ENCODE results near the gene NSMCE3. TPM values are rescaled to one million over a fixed set of nuclear protein-coding genes. Genes with fewer than 3 reads are reported as not detected.

The NSMCE3 gene
- total RNA-seq, 2 donors from 2014 or later = 10.0 to 11.1 TPM

DNA sequence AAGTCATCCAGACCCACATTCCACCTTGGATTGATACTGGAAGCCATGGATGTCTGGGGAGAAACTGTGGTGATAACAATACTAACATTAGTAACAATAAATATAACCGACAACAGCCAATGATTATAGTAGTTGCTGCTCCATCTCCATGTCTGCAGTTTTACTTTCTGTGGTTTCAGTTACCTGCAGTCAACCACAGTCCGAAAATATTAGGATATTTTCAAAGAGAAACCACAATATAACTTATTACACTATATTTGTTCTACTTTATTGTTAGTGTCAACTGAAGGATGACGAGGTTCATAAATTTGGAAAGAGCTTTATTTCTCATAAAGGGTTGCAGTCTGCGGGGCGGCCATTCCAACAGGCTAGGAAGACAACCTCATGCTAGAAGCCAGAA lies 2.6 kb upstream of the NSMCE3 start:
- no peak overlapping the region for H3K4me3 ChIP-seq
- peaks cover 20 to 21% of the 10 kb centered on the region in 2 donors for H3K4me1 ChIP-seq (ENCODE audit: control insufficient read depth in 1 of 2, low read depth in 2 of 2)
- DNase-seq (ENCODE audit: low spot score) (no peak), ATAC-seq (ENCODE audit: insufficient number of reproducible peaks, low FRiP score, low read depth) (no peak)
- no peak overlapping the region for H3K27ac ChIP-seq
- no peak for TF ChIP-seq CTCF (IDR thresholded peaks at IDR 0.05)
- no peaks in the 10 kb centered on the region for H3K9me3 ChIP-seq
- H3K27me3 ChIP-seq (replicated peaks; ENCODE audit: insufficient read depth) = no peaks in the 10 kb centered on the region
- H3K36me3 ChIP-seq = no peaks in the 10 kb centered on the region

DNA sequence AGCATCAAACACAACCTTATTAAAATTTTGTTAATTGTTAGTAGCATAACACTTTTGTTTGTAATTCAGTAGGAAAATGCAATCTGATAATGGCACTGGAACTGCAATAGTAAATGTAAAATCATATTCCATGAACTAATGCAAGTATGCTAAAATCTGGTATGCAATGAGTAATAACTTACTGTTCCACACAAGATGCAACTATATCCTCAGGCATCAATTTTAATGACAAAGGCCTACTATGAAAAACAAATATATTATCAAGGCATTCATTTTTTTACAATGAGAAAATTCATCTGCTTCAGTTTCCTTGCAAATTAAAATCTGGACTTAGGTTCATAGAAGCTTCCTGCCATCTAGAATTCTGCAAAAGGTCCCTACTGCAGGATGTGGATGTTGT lies 1.4 kb upstream of the NSMCE3 start:
- Histone ChIP-seq H3K4me3 (no peak overlapping the region), H3K27me3 (replicated peaks; ENCODE audit: insufficient read depth) (no peaks in the 10 kb centered on the region), H3K27ac (no peak overlapping the region), H3K36me3 (no peaks in the 10 kb centered on the region), H3K4me1 (ENCODE audit: control insufficient read depth in 1 of 2, low read depth in 2 of 2) (peaks cover 20 to 22% of the 10 kb centered on the region in 2 donors), H3K9me3 (no peaks in the 10 kb centered on the region)
- no peak for DNase-seq (ENCODE audit: low spot score)
- no peak for TF ChIP-seq CTCF (IDR thresholded peaks at IDR 0.05)
- ATAC-seq (ENCODE audit: insufficient number of reproducible peaks, low FRiP score, low read depth) = no peak

GRCh38 chr15:29270169-29270955 lies 740 bp upstream of the NSMCE3 start:
- H3K4me3 ChIP-seq = peak overlapping the region; percentile 90
- H3K27me3 ChIP-seq (replicated peaks; ENCODE audit: insufficient read depth) = no peaks in the 10 kb centered on the region
- peaks cover 20 to 22% of the 10 kb centered on the region in 2 donors for H3K4me1 ChIP-seq (ENCODE audit: control insufficient read depth in 1 of 2, low read depth in 2 of 2)
- H3K9me3 ChIP-seq = no peaks in the 10 kb centered on the region
- TF ChIP-seq CTCF (IDR thresholded peaks at IDR 0.05) = no peak
- ATAC-seq (ENCODE audit: insufficient number of reproducible peaks, low FRiP score, low read depth) (no peak), DNase-seq (ENCODE audit: low spot score) (no peak)
- H3K27ac ChIP-seq = peak overlapping the region; percentile 87 to 90
- H3K36me3 ChIP-seq = no peaks in the 10 kb centered on the region

GRCh38 chr15:29268706-29269484 lies 727 bp downstream of the NSMCE3 start:
- H3K4me1 ChIP-seq (ENCODE audit: control insufficient read depth in 1 of 2, low read depth in 2 of 2) = peaks cover 20 to 22% of the 10 kb centered on the region in 2 donors
- no peaks in the 10 kb centered on the region for H3K27me3 ChIP-seq (replicated peaks; ENCODE audit: insufficient read depth)
- peak overlapping the region; percentile 87 to 90 for H3K27ac ChIP-seq
- peak overlapping the region; percentile 90 for H3K4me3 ChIP-seq
- no peaks in the 10 kb centered on the region for H3K36me3 ChIP-seq
- no peak for DNase-seq (ENCODE audit: low spot score)
- peak; percentile 24 for ATAC-seq (ENCODE audit: insufficient number of reproducible peaks, low FRiP score, low read depth)
- H3K9me3 ChIP-seq = no peaks in the 10 kb centered on the region
- TF ChIP-seq CTCF (IDR thresholded peaks at IDR 0.05) = no peak

DNA sequence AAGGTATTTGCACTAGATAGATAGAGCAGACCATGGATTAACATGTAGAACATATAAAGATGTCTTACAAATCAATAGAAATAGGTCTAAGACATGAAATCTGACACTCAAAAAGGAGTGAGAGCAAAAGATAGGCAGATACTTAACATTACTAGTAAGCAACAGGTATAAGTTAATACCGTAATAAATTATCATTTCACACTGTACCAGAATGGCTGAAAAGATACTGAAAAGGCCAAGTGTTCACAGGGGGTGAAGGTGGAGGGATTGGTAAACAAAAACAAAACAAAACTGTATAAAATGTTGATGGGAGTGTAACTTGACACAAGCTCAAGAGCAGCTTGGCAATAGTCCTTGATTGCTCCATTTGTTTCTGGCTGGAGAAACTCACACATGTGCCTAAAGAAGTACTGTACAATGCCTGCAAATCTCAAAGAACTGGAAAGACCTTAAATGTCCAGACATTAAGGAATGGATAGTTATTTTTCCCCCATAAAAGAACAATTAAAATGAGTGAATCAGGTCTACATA lies 3.5 kb downstream of the NSMCE3 start:
- Histone ChIP-seq H3K36me3 (no peaks in the 10 kb centered on the region), H3K27me3 (replicated peaks; ENCODE audit: insufficient read depth) (no peaks in the 10 kb centered on the region), H3K4me1 (ENCODE audit: control insufficient read depth in 1 of 2, low read depth in 2 of 2) (peaks cover 20 to 22% of the 10 kb centered on the region in 2 donors), H3K27ac (no peak overlapping the region), H3K4me3 (no peak overlapping the region), H3K9me3 (no peaks in the 10 kb centered on the region)
- ATAC-seq (ENCODE audit: insufficient number of reproducible peaks, low FRiP score, low read depth) (no peak), DNase-seq (ENCODE audit: low spot score) (no peak)
- no peak for TF ChIP-seq CTCF (IDR thresholded peaks at IDR 0.05)

All from thoracic aorta (tissue), 2 donors.